HG03066 (cell line): ENCODE measurements around the gene TANK.
A peak's percentile ranks its signal among the peaks of the same experiment; 100 is the strongest.
"Not testable (repeated sequence)": the region's sequence is repeated elsewhere in the genome, so short reads cannot be mapped to it uniquely, and the experiment has no call there.

Source experiments
- ATAC-seq: cut with Tn5 transposase; IDR thresholded peaks from one replicate; pipeline ENCODE4 v1.9.1; 2021; ENCODE audit warnings: low read depth; ENCODE audit not compliant: unreplicated experiment

Gene TANK

GRCh38 chr2:161257123-161257952 lies 97.1 kb downstream of the TANK start:
- no peak for ATAC-seq

- no peak for ATAC-seq
Observed at GRCh38 chr2:161265874-161266273, 105.6 kb downstream of the TANK start.

- ATAC-seq, result no peak
Observed at GRCh38 chr2:161269111-161269510, 108.9 kb downstream of the TANK start.

GRCh38 chr2:161273038-161273760 lies 113.0 kb downstream of the TANK start:
- ATAC-seq, result peak; percentile 84

- not testable (repeated sequence) for ATAC-seq
Observed at GRCh38 chr2:161278564-161279229, 118.5 kb downstream of the TANK start.

GRCh38 chr2:161279230-161279815 lies 119.1 kb downstream of the TANK start:
- not testable (repeated sequence) for ATAC-seq

- ATAC-seq, result not testable (repeated sequence)
Observed at GRCh38 chr2:161280906-161281323, 120.7 kb downstream of the TANK start.

- ATAC-seq, result not testable (repeated sequence)
Observed at GRCh38 chr2:161281615-161282310, 121.5 kb downstream of the TANK start.

- ATAC-seq, result not testable (repeated sequence)
Observed at GRCh38 chr2:161282311-161282644, 122.0 kb downstream of the TANK start.

- ATAC-seq, result no peak
Observed at GRCh38 chr2:161283926-161284325, 123.7 kb downstream of the TANK start.
